Measurements from ENCODE around the gene FAT4. TPM values are rescaled to one million over a fixed set of nuclear protein-coding genes. Genes with fewer than 3 reads are reported as not detected.
A peak's percentile ranks its signal among the peaks of the same experiment; 100 is the strongest.

FAT4 gene
- total RNA-seq, 1 donor from 2014 or later = 17.9 TPM

DNA sequence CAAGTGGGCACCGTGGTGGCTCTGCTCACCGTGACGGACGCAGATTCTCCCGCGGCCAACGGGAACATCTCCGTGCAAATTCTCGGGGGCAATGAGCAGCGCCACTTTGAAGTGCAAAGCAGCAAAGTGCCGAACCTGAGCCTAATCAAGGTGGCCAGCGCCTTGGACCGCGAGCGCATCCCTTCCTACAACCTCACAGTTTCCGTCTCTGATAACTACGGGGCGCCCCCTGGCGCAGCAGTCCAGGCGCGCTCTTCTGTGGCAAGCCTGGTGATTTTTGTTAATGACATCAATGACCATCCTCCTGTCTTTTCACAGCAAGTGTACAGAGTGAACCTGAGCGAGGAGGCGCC lies 2.7 kb downstream of the FAT4 start:
- Histone ChIP-seq H3K4me3 (peak overlapping the region; percentile 75), H3K36me3 (no peaks in the 10 kb centered on the region), H3K4me1 (peaks cover 22% of the 10 kb centered on the region), H3K27ac (no peak overlapping the region), H3K9me3 (no peaks in the 10 kb centered on the region), H3K27me3 (peaks cover 17% of the 10 kb centered on the region)
- no peak for ATAC-seq
- TF ChIP-seq, protein P1, sequence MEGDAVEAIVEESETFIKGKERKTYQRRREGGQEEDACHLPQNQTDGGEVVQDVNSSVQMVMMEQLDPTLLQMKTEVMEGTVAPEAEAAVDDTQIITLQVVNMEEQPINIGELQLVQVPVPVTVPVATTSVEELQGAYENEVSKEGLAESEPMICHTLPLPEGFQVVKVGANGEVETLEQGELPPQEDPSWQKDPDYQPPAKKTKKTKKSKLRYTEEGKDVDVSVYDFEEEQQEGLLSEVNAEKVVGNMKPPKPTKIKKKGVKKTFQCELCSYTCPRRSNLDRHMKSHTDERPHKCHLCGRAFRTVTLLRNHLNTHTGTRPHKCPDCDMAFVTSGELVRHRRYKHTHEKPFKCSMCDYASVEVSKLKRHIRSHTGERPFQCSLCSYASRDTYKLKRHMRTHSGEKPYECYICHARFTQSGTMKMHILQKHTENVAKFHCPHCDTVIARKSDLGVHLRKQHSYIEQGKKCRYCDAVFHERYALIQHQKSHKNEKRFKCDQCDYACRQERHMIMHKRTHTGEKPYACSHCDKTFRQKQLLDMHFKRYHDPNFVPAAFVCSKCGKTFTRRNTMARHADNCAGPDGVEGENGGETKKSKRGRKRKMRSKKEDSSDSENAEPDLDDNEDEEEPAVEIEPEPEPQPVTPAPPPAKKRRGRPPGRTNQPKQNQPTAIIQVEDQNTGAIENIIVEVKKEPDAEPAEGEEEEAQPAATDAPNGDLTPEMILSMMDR (IDR thresholded peaks at IDR 0.05) = peak; percentile 49
- intact Hi-C loops (cut with DNase I) = loop anchor here (10.0 kb wide), 1 partner anchor 427 kb away; no protein-coding TSS in a partner anchor
- no peak for DNase-seq

DNA sequence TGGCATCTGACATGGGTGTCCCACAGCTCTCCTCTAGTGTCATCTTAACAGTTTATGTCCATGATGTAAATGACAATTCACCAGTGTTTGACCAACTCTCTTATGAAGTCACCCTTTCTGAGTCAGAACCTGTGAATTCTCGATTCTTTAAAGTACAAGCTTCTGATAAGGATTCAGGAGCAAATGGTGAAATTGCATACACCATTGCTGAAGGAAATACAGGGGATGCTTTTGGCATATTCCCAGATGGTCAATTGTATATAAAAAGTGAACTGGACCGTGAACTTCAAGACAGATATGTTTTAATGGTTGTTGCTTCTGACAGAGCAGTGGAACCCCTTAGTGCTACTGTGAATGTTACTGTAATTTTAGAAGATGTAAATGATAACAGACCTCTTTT lies 4.6 kb downstream of the FAT4 start:
- intact Hi-C loops (cut with DNase I) = loop anchor here (10.0 kb wide), 1 partner anchor 425 kb away; no protein-coding TSS in a partner anchor
- TF ChIP-seq, protein P1 (IDR thresholded peaks at IDR 0.05) = no peak
- peaks cover 14% of the 10 kb centered on the region for H3K27me3 ChIP-seq
- peak overlapping the region; percentile 75 for H3K4me3 ChIP-seq
- no peak for DNase-seq
- no peaks in the 10 kb centered on the region for H3K36me3 ChIP-seq
- no peak for ATAC-seq
- no peak overlapping the region for H3K27ac ChIP-seq
- H3K4me1 ChIP-seq = peaks cover 20% of the 10 kb centered on the region
- no peaks in the 10 kb centered on the region for H3K9me3 ChIP-seq

DNA sequence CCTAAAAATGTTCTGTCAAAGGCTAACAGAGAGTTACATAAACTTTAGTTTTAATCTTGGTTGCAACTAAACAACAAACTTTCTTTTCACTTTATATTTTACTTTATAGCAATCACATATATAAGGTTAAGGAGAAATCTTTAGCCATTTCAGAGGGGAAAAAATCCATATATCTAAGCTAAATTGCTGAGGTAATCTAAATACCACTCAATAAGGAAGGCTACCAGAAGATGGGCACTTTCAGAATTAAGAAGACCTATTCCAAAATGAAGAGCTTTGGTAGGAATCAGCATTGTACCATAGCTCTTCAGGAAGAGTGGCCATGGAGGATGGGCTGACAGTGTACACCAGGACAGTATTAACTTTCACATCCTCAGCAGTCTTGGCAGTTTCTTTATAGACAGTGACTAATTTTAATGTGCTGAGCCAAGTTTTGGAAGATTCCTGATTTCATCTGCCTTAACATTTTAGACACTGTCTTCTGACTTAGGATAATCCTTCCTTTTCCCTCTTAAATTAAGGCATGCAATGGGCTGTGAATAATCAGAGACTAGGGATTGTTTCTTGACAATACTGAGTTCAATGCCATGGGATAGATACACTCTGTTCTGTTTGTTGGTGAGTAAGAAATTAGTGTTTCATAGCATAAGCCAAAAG lies 7.1 kb downstream of the FAT4 start:
- Histone ChIP-seq H3K4me1 (peaks cover 23% of the 10 kb centered on the region), H3K4me3 (peak overlapping the region; percentile 28), H3K36me3 (no peaks in the 10 kb centered on the region), H3K27ac (no peak overlapping the region), H3K27me3 (peaks cover 11% of the 10 kb centered on the region), H3K9me3 (no peaks in the 10 kb centered on the region)
- DNase-seq (no peak), ATAC-seq (peak; percentile 32)
- intact Hi-C loops (cut with DNase I) = no loop called here
- TF ChIP-seq, protein P1 (IDR thresholded peaks at IDR 0.05) = no peak

DNA sequence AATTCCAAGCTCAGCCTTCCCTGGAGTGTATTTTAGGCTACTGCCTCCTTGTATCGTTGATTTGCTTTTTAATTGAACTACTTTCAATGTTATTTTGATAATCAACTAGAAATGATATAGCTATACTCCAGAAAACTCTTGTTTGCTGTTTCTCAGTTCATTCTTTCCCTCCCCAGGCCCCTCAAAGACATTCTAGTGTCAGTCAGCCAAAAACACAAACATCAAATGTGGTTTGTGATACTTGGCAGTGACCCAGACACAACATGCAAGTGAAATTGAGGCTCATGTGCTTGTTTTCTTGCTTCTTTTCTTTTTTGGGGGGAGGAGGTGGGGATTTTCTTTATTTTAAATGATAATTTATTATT lies 7.6 kb downstream of the FAT4 start:
- peaks cover 23% of the 10 kb centered on the region for H3K4me1 ChIP-seq
- no peak overlapping the region for H3K27ac ChIP-seq
- TF ChIP-seq, protein P1 (IDR thresholded peaks at IDR 0.05) = no peak
- H3K36me3 ChIP-seq = no peaks in the 10 kb centered on the region
- ATAC-seq (no peak), DNase-seq (no peak)
- intact Hi-C loops (cut with DNase I) = no loop called here
- H3K4me3 ChIP-seq = peak overlapping the region; percentile 28
- no peaks in the 10 kb centered on the region for H3K9me3 ChIP-seq
- peaks cover 8% of the 10 kb centered on the region for H3K27me3 ChIP-seq

DNA sequence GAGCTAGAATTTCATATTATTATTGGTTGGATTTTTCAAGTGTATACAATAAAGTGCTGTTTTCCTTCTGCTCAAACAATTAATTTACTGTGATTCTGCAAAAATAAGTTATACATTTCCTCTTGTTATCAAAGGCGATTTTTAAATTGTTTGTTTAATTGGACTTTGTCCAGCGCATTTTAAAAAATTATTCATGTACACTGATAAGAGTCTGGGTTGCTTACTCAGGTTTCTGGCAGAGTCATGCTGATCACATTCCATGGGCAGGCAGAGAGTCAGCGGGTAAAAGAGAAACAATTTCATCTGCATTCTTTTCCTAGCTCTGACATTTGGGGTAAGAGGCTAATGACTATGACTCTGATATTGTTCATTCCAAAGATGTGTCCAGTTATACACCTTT lies 8.9 kb downstream of the FAT4 start:
- H3K27ac ChIP-seq = no peak overlapping the region
- H3K27me3 ChIP-seq = no peaks in the 10 kb centered on the region
- peaks cover 14% of the 10 kb centered on the region for H3K4me1 ChIP-seq
- intact Hi-C loops (cut with DNase I) = no loop called here
- DNase-seq (no peak), ATAC-seq (peak; percentile 64)
- TF ChIP-seq, protein P1 (IDR thresholded peaks at IDR 0.05) = no peak
- no peaks in the 10 kb centered on the region for H3K36me3 ChIP-seq
- peak overlapping the region; percentile 7 for H3K4me3 ChIP-seq
- H3K9me3 ChIP-seq = no peaks in the 10 kb centered on the region

DNA sequence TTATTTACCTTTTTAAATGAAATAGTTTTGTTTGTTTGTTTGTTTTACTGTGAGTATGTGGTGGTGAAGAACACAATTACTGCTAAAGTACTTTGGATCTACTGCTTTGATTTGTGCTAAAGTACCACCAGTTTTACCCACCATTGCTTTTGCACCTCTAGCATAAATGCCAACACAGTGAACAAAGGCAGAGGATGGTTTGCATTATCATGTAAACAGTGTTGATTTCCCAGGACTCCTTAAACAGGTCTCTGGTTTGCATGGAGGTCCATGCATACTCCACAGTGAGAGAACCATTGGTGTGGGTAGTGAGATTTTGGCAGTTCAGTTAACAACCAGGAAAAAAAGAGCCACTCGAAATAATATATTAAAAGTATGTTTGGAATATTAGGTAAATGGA lies 11.0 kb downstream of the FAT4 start:
- intact Hi-C loops (cut with DNase I) = no loop called here
- Histone ChIP-seq H3K27me3 (no peaks in the 10 kb centered on the region), H3K4me1 (peaks cover 14% of the 10 kb centered on the region), H3K4me3 (no peak overlapping the region), H3K27ac (no peak overlapping the region), H3K36me3 (no peaks in the 10 kb centered on the region), H3K9me3 (no peaks in the 10 kb centered on the region)
- TF ChIP-seq, protein P1 (IDR thresholded peaks at IDR 0.05) = no peak
- DNase-seq = no peak
- no peak for ATAC-seq

Measured in upper lobe of right lung (tissue), 1 donor.